K562 (cell line): Measurements from ENCODE around the gene ALDH1A2. TPM values are rescaled to one million over a fixed set of nuclear protein-coding genes. Genes with fewer than 3 reads are reported as not detected.
"Not testable (repeated sequence)": the region's sequence is repeated elsewhere in the genome, so short reads cannot be mapped to it uniquely, and the experiment has no call there.

Experiments used
- ATAC-seq: fragments of 200-7000 bp; cut with Tn5 transposase; 3 replicates; pipeline ENCODE4 v1.9.1; 2020; ENCODE audit warnings: moderate library complexity
- BruUV-seq: library from RNA; stranded (reverse); fragments of 400-500 nt; replicated peaks from 2 replicates; lab custom pipeline; 2021; lab: Mats Ljungman, UMichigan
- CTCF ChIA-PET: fragments of 300-600 bp; formaldehyde crosslinking; extraction: SDS; loops from one replicate; lab custom pipeline; 2021; ENCODE audit warnings: low intra/inter-chr PET ratio; lab: Yijun Ruan, JAX
- POLR2A ChIA-PET: fragments of 300-600, 350-650 bp; sonication (Branson Sonifier 250); formaldehyde crosslinking; extraction: SDS; loops from one replicate; lab custom pipeline; 2021; ENCODE audit warnings: antibody characterized with exemption, inconsistent platforms; lab: Yijun Ruan, JAX
- DNase-seq, 4 experiments: peaks; one replicate each; pipeline versions ENCODE4 v3.0.0 to v3.0.0-alpha.2; 2011 to 2018; ENCODE audit warnings: low spot score in 3 of 4, mixed read lengths in 3 of 4; ENCODE audit errors: extremely low read depth in 1 of 4
- FAIRE-seq: peaks from 2 replicates; lab custom pipeline; 2011; peaks lifted over from hg19 to GRCh38; lab: Jason Lieb, UNC
- H2AFZ ChIP-seq: 2 replicates; pipeline ENCODE4 v1.6.0; 2011; ENCODE audit warnings: low read depth, low read length, control low read depth, inconsistent platforms
- H3K27ac ChIP-seq: fragments of 200-600 bp; 3 replicates; pipeline ENCODE4 v1.8.0; 2011; ENCODE audit warnings: low read depth, mild to moderate bottlenecking, control low read depth, inconsistent platforms, low read length, moderate library complexity, mixed read lengths; ENCODE audit errors: extremely low read depth
- H3K27me3 ChIP-seq, 2 experiments: fragments of 300-600 bp in 1 of 2; 2 replicates in 1 of 2; 3 replicates in 1 of 2; pipeline versions ENCODE4 v1.6.0 to v1.8.0; 2011; ENCODE audit warnings: inconsistent platforms in 2 of 2, low read length in 2 of 2, mild to moderate bottlenecking in 1 of 2, mixed read lengths in 1 of 2, moderate library complexity in 1 of 2; ENCODE audit not compliant: control insufficient read depth in 2 of 2, insufficient read depth in 2 of 2
- H3K36me3 ChIP-seq: fragments of 300-600 bp; 3 replicates; pipeline ENCODE4 v1.8.0; 2011; ENCODE audit warnings: mild to moderate bottlenecking, low read length, inconsistent platforms; ENCODE audit not compliant: control insufficient read depth, insufficient read depth
- H3K4me1 ChIP-seq, 2 experiments: fragments of 200-600 bp in 1 of 2; replicated peaks in 1 of 2; 2 replicates in 1 of 2; 3 replicates in 1 of 2; pipeline versions ENCODE4 v1.5.1 to v1.8.0; 2011; ENCODE audit warnings: inconsistent platforms in 2 of 2, low read length in 2 of 2, mild to moderate bottlenecking in 1 of 2, mixed read lengths in 1 of 2, moderate library complexity in 1 of 2; ENCODE audit not compliant: control insufficient read depth in 2 of 2, insufficient read depth in 2 of 2
- H3K4me2 ChIP-seq: 2 replicates; pipeline ENCODE4 v1.6.1; 2011; ENCODE audit warnings: low read length, control low read depth, inconsistent platforms, mixed read lengths; ENCODE audit not compliant: insufficient read depth
- H3K4me3 ChIP-seq: fragments of 200-600 bp; sonication (generic), shearing (Covaris generic); 2 replicates; pipeline ENCODE4 v1.5.1; 2016; ENCODE audit warnings: control low read depth, inconsistent platforms
- H3K79me2 ChIP-seq: fragments of 200-600 bp; 3 replicates; pipeline ENCODE4 v1.8.0; 2011; ENCODE audit warnings: low read length, inconsistent platforms; ENCODE audit not compliant: control insufficient read depth, insufficient read depth
- H3K9ac ChIP-seq, 2 experiments: 2 replicates each; pipeline versions ENCODE4 v1.6.0 to v1.6.1; 2011; ENCODE audit warnings: low read depth in 2 of 2, low read length in 2 of 2, control low read depth in 1 of 2, inconsistent platforms in 1 of 2, mild to moderate bottlenecking in 1 of 2, mixed read lengths in 1 of 2; ENCODE audit not compliant: insufficient read depth in 1 of 2
- H3K9me1 ChIP-seq: one replicate; pipeline ENCODE4 v1.6.0; 2011; ENCODE audit warnings: inconsistent platforms, mild to moderate bottlenecking, low read length, moderate library complexity; ENCODE audit not compliant: control insufficient read depth, insufficient read depth
- H3K9me3 ChIP-seq: replicated peaks from 2 replicates; pipeline ENCODE4 v1.5.1; 2011; ENCODE audit warnings: low read depth, low read length, inconsistent platforms; ENCODE audit not compliant: control insufficient read depth, insufficient read depth
- H4K20me1 ChIP-seq: replicated peaks from 2 replicates; pipeline ENCODE4 v1.6.1; 2011; ENCODE audit warnings: low read length, inconsistent platforms, mixed read lengths; ENCODE audit not compliant: control insufficient read depth, insufficient read depth
- BCOR ChIP-seq: fragments of 450-650 bp; IDR thresholded peaks from 2 replicates; pipeline ENCODE4 v1.6.1; 2016
- CBFA2T3 ChIP-seq: fragments of 450-650 bp; IDR thresholded peaks from 2 replicates; pipeline ENCODE4 v1.6.1; 2017
- CHD4 ChIP-seq: fragments of 200-600 bp; sonication (generic); IDR thresholded peaks from 3 replicates; pipeline ENCODE4 v1.6.1; 2012; ENCODE audit warnings: low read depth, mild to moderate bottlenecking, mixed read lengths, low read length, inconsistent platforms; ENCODE audit not compliant: insufficient read depth, insufficient replicate concordance, poor library complexity, severe bottlenecking
- FOXA1 ChIP-seq: fragments of 450-650 bp; IDR thresholded peaks from 2 replicates; pipeline ENCODE4 v1.6.1; 2016; ENCODE audit warnings: mild to moderate bottlenecking, borderline replicate concordance
- HNRNPK ChIP-seq: fragments of 200-400 bp; formaldehyde crosslinking; IDR thresholded peaks from one replicate; pipeline ENCODE4 v1.6.1; 2018; ENCODE audit warnings: mild to moderate bottlenecking, low read depth, low read length; ENCODE audit not compliant: poor library complexity, severe bottlenecking
- KDM1A ChIP-seq, 2 experiments: fragments of 450-650 bp; IDR thresholded peaks; 2 replicates each; pipeline ENCODE4 v1.6.1; 2016; ENCODE audit warnings: mild to moderate bottlenecking in 2 of 2
- NEUROD1 ChIP-seq: fragments of 150-350 bp; IDR thresholded peaks from 2 replicates; pipeline ENCODE4 v1.6.1; 2014; ENCODE audit warnings: borderline replicate concordance, low read length, low read depth; ENCODE audit not compliant: partially characterized antibody
- NFYB ChIP-seq: IDR thresholded peaks from 2 replicates; pipeline ENCODE4 v1.6.1; 2011; ENCODE audit warnings: mild to moderate bottlenecking, moderate library complexity; ENCODE audit not compliant: insufficient read length; ENCODE audit errors: extremely low read depth
- ZNF146 ChIP-seq: IDR thresholded peaks from one replicate; pipeline ENCODE4 v1.6.1; 2018; ENCODE audit warnings: missing compliant biosample characterization; ENCODE audit not compliant: unreplicated experiment
- WGBS: fragments of 100-300 bp; shearing (Covaris generic); methylation state at CpG from one replicate; pipeline ENCODE4 v1.1.6; 2016; ENCODE audit warnings: low coverage, mixed read lengths; ENCODE audit not compliant: insufficient coverage; ENCODE audit errors: missing lambda C conversion rate; 5-methylcytosine and 5-hydroxymethylcytosine counted together
- in situ Hi-C: fragments of 300-500 bp; cut with MboI; formaldehyde crosslinking; loops from 4 replicates; pipeline ENCODE4 v1.15.0; 2018; ENCODE audit warnings: inconsistent platforms, mixed read lengths
- intact Hi-C: fragments of 100-400 bp; cut with micrococcal nuclease; formaldehyde crosslinking; loops from 2 replicates; pipeline ENCODE4 v1.14.2; 2022
- polyA plus RNA-seq, 8 experiments: library from polyadenylated mRNA; depleted of rRNA in 4 of 8; stranded (reverse) in 5 of 8; unstranded in 3 of 8; fragments of >200 nt; fragmentation: Nextera tagmentation in 2 of 8; fragmentation: Illumina TruSeq in 1 of 8; extraction: Ambion mirVana in 2 of 8; extraction: Trizol in 1 of 8; gene quantifications; 2 replicates each; pipeline versions ENCODE4 v1.2.1 to v1.2.3, GENCODE V29; 2011 to 2014; ENCODE audit warnings: inconsistent platforms in 1 of 8, missing spikeins in 1 of 8
- total RNA-seq, 7 experiments: library from RNA; depleted of rRNA in 6 of 7; stranded (reverse); fragments of >200 nt in 6 of 7; fragmentation: Illumina TruSeq in 2 of 7; extraction: Trizol in 2 of 7; gene quantifications; 2 replicates each; pipeline versions ENCODE4 v1.2.1 to v1.2.3, GENCODE V29; 2011 to 2021; ENCODE audit warnings: low replicate concordance in 1 of 7
- TF ChIP-seq, protein P1 (sequence below): fragments of 250-450 bp; sonication (Bioruptor Pico); IDR thresholded peaks from 2 replicates; pipeline ENCODE4 v1.5.0; 2020; ENCODE audit warnings: mild to moderate bottlenecking, borderline replicate concordance
- TF ChIP-seq, protein P2 (sequence below): sonication (generic); formaldehyde crosslinking; IDR thresholded peaks from 2 replicates; pipeline ENCODE4 v1.8.1; 2022; ENCODE audit warnings: missing genetic modification reagents
- TF ChIP-seq, protein P3 (sequence below): fragments of 450-650 bp; formaldehyde crosslinking; IDR thresholded peaks from 2 replicates; pipeline ENCODE4 v1.4.0; 2020; ENCODE audit warnings: mild to moderate bottlenecking, moderate library complexity

ALDH1A2 gene
- total and polyA plus RNA-seq, 9 of the 15 experiments (the other 6 are each of a cell fraction or from before 2014, with no cell fraction given), result 115 to 393 (median 333) TPM

DNA sequence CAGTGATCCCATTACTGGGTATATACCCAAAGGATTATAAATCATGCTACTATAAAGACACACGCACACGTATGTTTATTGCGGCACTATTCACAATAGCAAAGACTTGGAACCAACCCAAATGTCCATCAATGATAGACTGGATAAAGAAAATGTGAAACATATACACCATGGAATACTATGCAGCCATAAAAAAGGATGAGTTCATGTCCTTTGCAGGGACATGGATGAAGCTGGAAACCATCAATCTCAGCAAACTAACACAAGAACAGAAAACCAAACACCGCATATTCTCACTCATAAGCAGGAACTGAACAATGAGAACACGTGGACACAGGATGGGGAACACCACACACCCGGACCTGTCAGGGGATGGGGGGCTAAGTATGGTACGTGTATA lies 20.1 kb downstream of the ALDH1A2 start:
- Histone ChIP-seq H3K79me2 (peaks cover 99% of the 10 kb centered on the region), H3K4me1 (peaks cover 0 to 38% of the 10 kb centered on the region in 2 experiments; a peak in 2 of 5 replicates), H3K36me3 (peaks cover 52% of the 10 kb centered on the region; the same call in 1 of the 3 replicates)
- TF ChIP-seq ZNF146, result peak; percentile 90
- peak; percentile 74 for TF ChIP-seq BCOR
- peak; percentile 27 for TF ChIP-seq CHD4
- TF ChIP-seq KDM1A (IDR thresholded peaks at IDR 0.05), result peak; percentile 27 to 41; a peak in 2 of 4 replicates
- intact Hi-C loops, H3K9me3 ChIP-seq, H3K27me3 ChIP-seq, in situ Hi-C loops, H3K9me1 ChIP-seq, H3K4me2 ChIP-seq, H3K27ac ChIP-seq, DNase-seq, FAIRE-seq, CTCF ChIA-PET, BruUV-seq, H4K20me1 ChIP-seq, H3K4me3 ChIP-seq, ATAC-seq, POLR2A ChIA-PET, H3K9ac ChIP-seq, H2AFZ ChIP-seq: not testable (repeated sequence)
- 95% methylated on average over 6 of the region's 7 CpGs for WGBS

DNA sequence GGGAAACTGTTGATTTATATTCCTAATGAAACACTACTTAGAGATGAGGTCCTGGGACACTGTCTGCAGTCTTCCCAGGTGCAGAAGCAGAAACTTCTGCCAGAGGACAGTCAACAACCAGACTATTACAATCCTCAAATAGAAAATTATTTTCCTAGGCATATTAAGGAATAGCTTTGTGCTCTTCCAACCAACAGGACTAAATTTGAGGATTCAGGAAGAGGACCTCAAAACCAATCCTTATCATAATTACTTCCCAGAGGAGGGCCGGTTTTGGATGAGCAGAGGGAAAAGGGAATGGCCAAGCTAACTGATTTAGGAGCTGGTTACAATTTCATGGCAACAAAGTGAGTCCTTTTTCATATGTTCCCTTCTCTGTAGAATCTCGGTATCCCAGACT lies 21.0 kb downstream of the ALDH1A2 start:
- FAIRE-seq, result no peak
- ChIA-PET CTCF (no interaction called here), POLR2A (no interaction called here)
- no peak overlapping the region for H2AFZ ChIP-seq
- H3K27me3 ChIP-seq, result no peaks in the 10 kb centered on the region
- DNase-seq, result no peak
- no peak overlapping the region for H3K9ac ChIP-seq
- peaks cover 53% of the 10 kb centered on the region; the same call in 1 of the 3 replicates for H3K36me3 ChIP-seq
- in situ Hi-C loops, result no loop called here
- peaks cover 99% of the 10 kb centered on the region for H3K79me2 ChIP-seq
- intact Hi-C loops, result no loop called here
- H4K20me1 ChIP-seq, result no peaks in the 10 kb centered on the region
- H3K4me2 ChIP-seq, result no peak overlapping the region
- H3K27ac ChIP-seq, result no peak overlapping the region
- no TSS peak for BruUV-seq
- peaks cover 0 to 44% of the 10 kb centered on the region in 2 experiments; a peak in 3 of 5 replicates for H3K4me1 ChIP-seq
- 71% methylated on average over 2 of the region's 2 CpGs for WGBS
- ATAC-seq, result no peak
- H3K9me1 ChIP-seq, result no peaks in the 10 kb centered on the region
- H3K4me3 ChIP-seq, result no peak overlapping the region
- TF ChIP-seq, protein P1, sequence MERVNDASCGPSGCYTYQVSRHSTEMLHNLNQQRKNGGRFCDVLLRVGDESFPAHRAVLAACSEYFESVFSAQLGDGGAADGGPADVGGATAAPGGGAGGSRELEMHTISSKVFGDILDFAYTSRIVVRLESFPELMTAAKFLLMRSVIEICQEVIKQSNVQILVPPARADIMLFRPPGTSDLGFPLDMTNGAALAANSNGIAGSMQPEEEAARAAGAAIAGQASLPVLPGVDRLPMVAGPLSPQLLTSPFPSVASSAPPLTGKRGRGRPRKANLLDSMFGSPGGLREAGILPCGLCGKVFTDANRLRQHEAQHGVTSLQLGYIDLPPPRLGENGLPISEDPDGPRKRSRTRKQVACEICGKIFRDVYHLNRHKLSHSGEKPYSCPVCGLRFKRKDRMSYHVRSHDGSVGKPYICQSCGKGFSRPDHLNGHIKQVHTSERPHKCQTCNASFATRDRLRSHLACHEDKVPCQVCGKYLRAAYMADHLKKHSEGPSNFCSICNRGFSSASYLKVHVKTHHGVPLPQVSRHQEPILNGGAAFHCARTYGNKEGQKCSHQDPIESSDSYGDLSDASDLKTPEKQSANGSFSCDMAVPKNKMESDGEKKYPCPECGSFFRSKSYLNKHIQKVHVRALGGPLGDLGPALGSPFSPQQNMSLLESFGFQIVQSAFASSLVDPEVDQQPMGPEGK (CRISPR knock-in tag), result no peak
- TF ChIP-seq NFYB (no peak), FOXA1 (no peak), HNRNPK (no peak), NEUROD1 (no peak), CBFA2T3 (no peak)
- TF ChIP-seq, protein P2, sequence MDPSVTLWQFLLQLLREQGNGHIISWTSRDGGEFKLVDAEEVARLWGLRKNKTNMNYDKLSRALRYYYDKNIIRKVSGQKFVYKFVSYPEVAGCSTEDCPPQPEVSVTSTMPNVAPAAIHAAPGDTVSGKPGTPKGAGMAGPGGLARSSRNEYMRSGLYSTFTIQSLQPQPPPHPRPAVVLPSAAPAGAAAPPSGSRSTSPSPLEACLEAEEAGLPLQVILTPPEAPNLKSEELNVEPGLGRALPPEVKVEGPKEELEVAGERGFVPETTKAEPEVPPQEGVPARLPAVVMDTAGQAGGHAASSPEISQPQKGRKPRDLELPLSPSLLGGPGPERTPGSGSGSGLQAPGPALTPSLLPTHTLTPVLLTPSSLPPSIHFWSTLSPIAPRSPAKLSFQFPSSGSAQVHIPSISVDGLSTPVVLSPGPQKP, result no peak
- TF ChIP-seq, protein P3, sequence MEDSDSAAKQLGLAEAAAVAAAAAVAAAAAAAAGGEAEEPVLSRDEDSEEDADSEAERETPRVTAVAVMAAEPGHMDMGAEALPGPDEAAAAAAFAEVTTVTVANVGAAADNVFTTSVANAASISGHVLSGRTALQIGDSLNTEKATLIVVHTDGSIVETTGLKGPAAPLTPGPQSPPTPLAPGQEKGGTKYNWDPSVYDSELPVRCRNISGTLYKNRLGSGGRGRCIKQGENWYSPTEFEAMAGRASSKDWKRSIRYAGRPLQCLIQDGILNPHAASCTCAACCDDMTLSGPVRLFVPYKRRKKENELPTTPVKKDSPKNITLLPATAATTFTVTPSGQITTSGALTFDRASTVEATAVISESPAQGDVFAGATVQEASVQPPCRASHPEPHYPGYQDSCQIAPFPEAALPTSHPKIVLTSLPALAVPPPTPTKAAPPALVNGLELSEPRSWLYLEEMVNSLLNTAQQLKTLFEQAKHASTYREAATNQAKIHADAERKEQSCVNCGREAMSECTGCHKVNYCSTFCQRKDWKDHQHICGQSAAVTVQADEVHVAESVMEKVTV, result no peak
- H3K9me3 ChIP-seq, result no peaks in the 10 kb centered on the region
